GM23338 (cell line): ENCODE data around the gene TCF20.

Source experiments
- CREB1 ChIP-seq: fragments of 250-450 bp; sonication (Bioruptor Pico); IDR thresholded peaks from 2 replicates; pipeline ENCODE4 v1.5.0; 2020; ENCODE audit warnings: low read depth, mild to moderate bottlenecking, moderate library complexity
- CTCF ChIP-seq, 2 experiments: fragments of 200-600 bp in 1 of 2; sonication (generic) in 1 of 2; conservative IDR thresholded peaks; 2 replicates each; pipeline versions ENCODE4 v1.5.1 to v1.6.1; 2016 to 2017; ENCODE audit warnings: antibody characterized with exemption in 2 of 2, low read depth in 2 of 2, mild to moderate bottlenecking in 2 of 2, moderate library complexity in 1 of 2
- ETS1 ChIP-seq: IDR thresholded peaks from 2 replicates; pipeline ENCODE4 v1.6.1; 2016; ENCODE audit warnings: antibody characterized with exemption
- EZH2 ChIP-seq: fragments of 200-600 bp; sonication (generic); IDR thresholded peaks from one replicate; pipeline ENCODE4 v1.8.0; 2017; ENCODE audit warnings: antibody characterized with exemption, mild to moderate bottlenecking, low read depth; ENCODE audit not compliant: unreplicated experiment
- EZH2phosphoT487 ChIP-seq: fragments of 200-600 bp; sonication (generic); IDR thresholded peaks from one replicate; pipeline ENCODE4 v1.8.1; 2018; ENCODE audit warnings: antibody characterized with exemption; ENCODE audit not compliant: unreplicated experiment
- JUNB ChIP-seq: IDR thresholded peaks from one replicate; pipeline ENCODE4 v1.6.1; 2016; ENCODE audit warnings: antibody characterized with exemption; ENCODE audit not compliant: unreplicated experiment
- NANOG ChIP-seq: IDR thresholded peaks from 2 replicates; pipeline ENCODE4 v1.6.1; 2016; ENCODE audit warnings: antibody characterized with exemption, borderline replicate concordance
- POLR2AphosphoS5 ChIP-seq: IDR thresholded peaks from 2 replicates; pipeline ENCODE4 v1.6.1; 2016; ENCODE audit warnings: antibody characterized with exemption, low read depth
- REST ChIP-seq: IDR thresholded peaks from one replicate; pipeline ENCODE4 v1.6.1; 2018; ENCODE audit warnings: antibody characterized with exemption; ENCODE audit not compliant: unreplicated experiment
- STAT1 ChIP-seq: IDR thresholded peaks from one replicate; pipeline ENCODE4 v1.6.1; 2016; ENCODE audit warnings: antibody characterized with exemption; ENCODE audit not compliant: unreplicated experiment
- ZNF114 ChIP-seq: fragments of 250-450 bp; sonication (Bioruptor Pico); IDR thresholded peaks from 2 replicates; pipeline ENCODE4 v1.5.0; 2020; ENCODE audit warnings: mild to moderate bottlenecking, moderate library complexity
- ZNF331 ChIP-seq: fragments of 250-450 bp; sonication (Bioruptor Pico); IDR thresholded peaks from 2 replicates; pipeline ENCODE4 v1.5.0; 2020; ENCODE audit warnings: low read depth, mild to moderate bottlenecking, moderate library complexity

- no peak for TF ChIP-seq EZH2
- no peak for TF ChIP-seq CTCF (conservative IDR thresholded peaks at IDR 0.05; ENCODE audit: low read depth in 2 of 2)
- TF ChIP-seq POLR2AphosphoS5: no peak
- TF ChIP-seq EZH2phosphoT487: no peak
- TF ChIP-seq REST: no peak
- no peak for TF ChIP-seq CREB1 (CRISPR knock-in tag)
- TF ChIP-seq JUNB: no peak
- TF ChIP-seq STAT1: no peak
- no peak for TF ChIP-seq ZNF331 (CRISPR knock-in tag)
- no peak for TF ChIP-seq ETS1
- TF ChIP-seq NANOG: no peak
- TF ChIP-seq ZNF114: no peak
Measured at GRCh38 chr22:42257386-42257785, 13.1 kb downstream of the TCF20 start.
